ENCODE data around the gene GNAS-AS1.

DNA sequence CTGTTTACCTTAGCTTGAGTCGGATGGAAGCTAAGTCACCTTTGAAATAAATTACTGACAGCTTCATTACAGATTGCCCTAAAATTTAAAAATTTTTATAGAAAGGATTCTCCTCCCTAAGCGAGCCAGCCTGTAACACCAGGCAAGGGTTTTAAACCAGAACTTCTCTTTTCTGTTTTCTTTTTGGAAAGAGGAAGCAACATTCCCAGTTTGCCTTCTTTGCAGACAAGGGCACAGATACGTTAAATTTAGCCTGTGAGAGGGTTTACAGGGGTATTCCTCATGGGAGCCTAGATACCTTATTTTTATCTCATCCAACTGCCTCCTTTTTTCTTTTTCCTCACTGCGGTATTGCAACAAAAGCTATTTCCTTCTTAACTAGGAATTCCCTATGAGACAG, 46.8 kb upstream of the GNAS-AS1 start:
- TF ChIP-seq, protein P1, sequence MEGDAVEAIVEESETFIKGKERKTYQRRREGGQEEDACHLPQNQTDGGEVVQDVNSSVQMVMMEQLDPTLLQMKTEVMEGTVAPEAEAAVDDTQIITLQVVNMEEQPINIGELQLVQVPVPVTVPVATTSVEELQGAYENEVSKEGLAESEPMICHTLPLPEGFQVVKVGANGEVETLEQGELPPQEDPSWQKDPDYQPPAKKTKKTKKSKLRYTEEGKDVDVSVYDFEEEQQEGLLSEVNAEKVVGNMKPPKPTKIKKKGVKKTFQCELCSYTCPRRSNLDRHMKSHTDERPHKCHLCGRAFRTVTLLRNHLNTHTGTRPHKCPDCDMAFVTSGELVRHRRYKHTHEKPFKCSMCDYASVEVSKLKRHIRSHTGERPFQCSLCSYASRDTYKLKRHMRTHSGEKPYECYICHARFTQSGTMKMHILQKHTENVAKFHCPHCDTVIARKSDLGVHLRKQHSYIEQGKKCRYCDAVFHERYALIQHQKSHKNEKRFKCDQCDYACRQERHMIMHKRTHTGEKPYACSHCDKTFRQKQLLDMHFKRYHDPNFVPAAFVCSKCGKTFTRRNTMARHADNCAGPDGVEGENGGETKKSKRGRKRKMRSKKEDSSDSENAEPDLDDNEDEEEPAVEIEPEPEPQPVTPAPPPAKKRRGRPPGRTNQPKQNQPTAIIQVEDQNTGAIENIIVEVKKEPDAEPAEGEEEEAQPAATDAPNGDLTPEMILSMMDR (IDR thresholded peaks at IDR 0.05) = no peak
- TF ChIP-seq POLR2A (IDR thresholded peaks at IDR 0.05) (no peak), EP300 (IDR thresholded peaks at IDR 0.05) (no peak)
